Thymus (tissue), 11 donors: Measurements from ENCODE around the gene COX6B1. TPM values are rescaled to one million over a fixed set of nuclear protein-coding genes. Genes with fewer than 3 reads are reported as not detected.
A peak's percentile ranks its signal among the peaks of the same experiment; 100 is the strongest.

ENCODE experiments used
- DNase-seq, 9 donors: peaks; one replicate each; pipeline ENCODE4 v3.0.0-alpha.2; 2013; ENCODE audit warnings: low spot score in 9 of 9, low read depth in 6 of 9, missing footprints in 1 of 9
- H3K27ac ChIP-seq, 2 donors: one replicate each; pipeline ENCODE4 v1.5.1; 2013; ENCODE audit warnings: control low read depth in 1 of 2, low read depth in 1 of 2, low read length in 1 of 2, mild to moderate bottlenecking in 1 of 2, moderate library complexity in 1 of 2
- H3K27me3 ChIP-seq, 2 donors: one replicate each; pipeline ENCODE4 v1.5.1; 2013; ENCODE audit warnings: low read length in 1 of 2; ENCODE audit not compliant: control insufficient read depth in 2 of 2, insufficient read depth in 1 of 2
- H3K36me3 ChIP-seq, 2 donors: one replicate each; pipeline ENCODE4 v1.5.1; 2013; ENCODE audit warnings: low read length in 1 of 2, mild to moderate bottlenecking in 1 of 2, moderate library complexity in 1 of 2; ENCODE audit not compliant: control insufficient read depth in 2 of 2, insufficient read depth in 2 of 2
- H3K4me1 ChIP-seq, 2 donors: one replicate each; pipeline ENCODE4 v1.5.1; 2013; ENCODE audit warnings: low read length in 2 of 2; ENCODE audit not compliant: control insufficient read depth in 2 of 2, insufficient read depth in 2 of 2
- H3K4me3 ChIP-seq, 2 donors: one replicate each; pipeline ENCODE4 v1.5.1; 2013; ENCODE audit warnings: low read length in 2 of 2, control low read depth in 1 of 2, mild to moderate bottlenecking in 1 of 2
- H3K9me3 ChIP-seq, 2 donors: one replicate each; pipeline ENCODE4 v1.5.1; 2013; ENCODE audit warnings: low read length in 1 of 2, mild to moderate bottlenecking in 1 of 2; ENCODE audit not compliant: control insufficient read depth in 2 of 2, insufficient read depth in 1 of 2
- WGBS: extraction: QIAGEN DNeasy Blood & Tissue Kit; methylation state at CpG from one replicate; pipeline ENCODE4 v1.1.7; 2013; 5-methylcytosine and 5-hydroxymethylcytosine counted together
- polyA plus RNA-seq: library from polyadenylated mRNA; stranded (reverse); fragments of 200-250 nt; gene quantifications from one replicate; pipeline ENCODE4 v1.2.3, GENCODE V29; 2013
- total RNA-seq: library from RNA; stranded (reverse); fragments of 120-200 nt; gene quantifications from one replicate; pipeline ENCODE4 v1.2.4, GENCODE V29; 2013
- donor health status: healthy.

Gene COX6B1
- total and polyA plus RNA-seq, 2 donors = 636 to 656 TPM

- no peak overlapping the region for H3K27ac ChIP-seq
- no peak overlapping the region for H3K4me3 ChIP-seq
- H3K9me3 ChIP-seq = no peaks in the 10 kb centered on the region
- no peaks in the 10 kb centered on the region for H3K4me1 ChIP-seq
- peaks cover 0 to 2% of the 10 kb centered on the region in 2 donors for H3K27me3 ChIP-seq
- no peak for DNase-seq
- no peaks in the 10 kb centered on the region for H3K36me3 ChIP-seq
- whole genome bisulfite sequencing = 91% methylated on average over 11 of the region's 11 CpGs
Measured at GRCh38 chr19:35692010-35692409, 43.9 kb downstream of the COX6B1 start.

GRCh38 chr19:35693422-35693821 lies 45.3 kb downstream of the COX6B1 start:
- H3K9me3 ChIP-seq = no peaks in the 10 kb centered on the region
- no peak for DNase-seq
- H3K36me3 ChIP-seq = no peaks in the 10 kb centered on the region
- H3K27me3 ChIP-seq = peaks cover 0 to 2% of the 10 kb centered on the region in 2 donors
- no peaks in the 10 kb centered on the region for H3K4me1 ChIP-seq
- 21% methylated on average over 8 of the region's 8 CpGs for WGBS
- H3K27ac ChIP-seq = no peak overlapping the region
- no peak overlapping the region for H3K4me3 ChIP-seq

- Histone ChIP-seq H3K27ac (no peak overlapping the region), H3K36me3 (no peaks in the 10 kb centered on the region), H3K27me3 (peaks cover 0 to 4% of the 10 kb centered on the region in 2 donors), H3K4me3 (no peak overlapping the region), H3K4me1 (no peaks in the 10 kb centered on the region), H3K9me3 (no peaks in the 10 kb centered on the region)
- WGBS = 43% methylated on average over 8 of the region's 8 CpGs
- DNase-seq = peak; percentile 65 to 90 (median 81)
Measured at GRCh38 chr19:35693835-35694599, 45.9 kb downstream of the COX6B1 start.

GRCh38 chr19:35695895-35696422 lies 47.8 kb downstream of the COX6B1 start:
- Histone ChIP-seq H3K4me3 (no peak overlapping the region), H3K9me3 (no peaks in the 10 kb centered on the region), H3K36me3 (no peaks in the 10 kb centered on the region), H3K4me1 (no peaks in the 10 kb centered on the region), H3K27me3 (peaks cover 0 to 4% of the 10 kb centered on the region in 2 donors), H3K27ac (no peak overlapping the region)
- DNase-seq = no peak
- 94% methylated on average over 2 of the region's 2 CpGs for WGBS

- Histone ChIP-seq H3K27ac (no peak overlapping the region), H3K4me3 (no peak overlapping the region), H3K27me3 (peaks cover 0 to 4% of the 10 kb centered on the region in 2 donors), H3K9me3 (no peaks in the 10 kb centered on the region), H3K36me3 (no peaks in the 10 kb centered on the region), H3K4me1 (no peaks in the 10 kb centered on the region)
- DNase-seq = no peak
- 77% methylated on average over 4 of the region's 4 CpGs for WGBS
Measured at GRCh38 chr19:35696835-35697234, 48.7 kb downstream of the COX6B1 start.

GRCh38 chr19:35702223-35703012 lies 54.3 kb downstream of the COX6B1 start:
- WGBS = under 1% methylated on average over 50 of the region's 50 CpGs
- H3K4me1 ChIP-seq = peaks cover 0 to 10% of the 10 kb centered on the region in 2 donors
- peaks cover 3 to 30% of the 10 kb centered on the region in 2 donors for H3K27me3 ChIP-seq
- peak overlapping the region; percentile 45 to 53 for H3K4me3 ChIP-seq
- H3K36me3 ChIP-seq = no peaks in the 10 kb centered on the region
- H3K9me3 ChIP-seq = no peaks in the 10 kb centered on the region
- H3K27ac ChIP-seq = peak overlapping the region in 1 of 2 donors; percentile 30
- DNase-seq = peak; percentile 84 to 97 (median 93)

- Histone ChIP-seq H3K27ac (no peak overlapping the region), H3K4me1 (peaks cover 0 to 10% of the 10 kb centered on the region in 2 donors), H3K4me3 (no peak overlapping the region), H3K36me3 (no peaks in the 10 kb centered on the region), H3K27me3 (peaks cover 3 to 30% of the 10 kb centered on the region in 2 donors), H3K9me3 (no peaks in the 10 kb centered on the region)
- DNase-seq = no peak
- 60% methylated on average over 9 of the region's 9 CpGs for WGBS
Measured at GRCh38 chr19:35703343-35703742, 55.2 kb downstream of the COX6B1 start.

GRCh38 chr19:35704218-35704617 lies 56.1 kb downstream of the COX6B1 start, which contains the start of gene ZBTB32:
TSS of gene ZBTB32 (plus strand) at chr19:35704558. CDS start at chr19:35714627, 10,069 bp downstream.
- Histone ChIP-seq H3K27me3 (peaks cover 3 to 28% of the 10 kb centered on the region in 2 donors), H3K27ac (no peak within 1 kb of the TSS), H3K9me3 (no peaks in the 10 kb centered on the region), H3K4me3 (no peak within 1 kb of the TSS), H3K36me3 (no peaks in the 10 kb centered on the region), H3K4me1 (peaks cover 0 to 10% of the 10 kb centered on the region in 2 donors)
- peak in 1 of 9 donors; percentile 29 for DNase-seq
- 45% methylated on average over 24 of the region's 24 CpGs for WGBS
